Uterus (tissue), 4 donors: ENCODE data around the gene FBRSL1. TPM values are rescaled to one million over a fixed set of nuclear protein-coding genes. Genes with fewer than 3 reads are reported as not detected.
A peak's percentile ranks its signal among the peaks of the same experiment; 100 is the strongest.

Experiments used
- DNase-seq, 2 donors: peaks; one replicate each; pipeline ENCODE4 v3.0.0-alpha.2; 2019 to 2020
- H3K27ac ChIP-seq, 2 donors: fragments of 200-600 bp; sonication (generic); 1 replicate in 1 of 2; 2 replicates in 1 of 2; pipeline ENCODE4 v1.5.1; 2016 to 2018
- H3K27me3 ChIP-seq, 2 donors: fragments of 200-600 bp; sonication (generic); one replicate each; pipeline ENCODE4 v1.5.1; 2018 to 2019; ENCODE audit warnings: control low read depth in 1 of 2
- H3K36me3 ChIP-seq, 2 donors: fragments of 200-600 bp; sonication (generic); one replicate each; pipeline ENCODE4 v1.5.1; 2019; ENCODE audit warnings: control low read depth in 1 of 2
- H3K4me1 ChIP-seq, 2 donors: fragments of 200-600 bp; sonication (generic); one replicate each; pipeline ENCODE4 v1.5.1; 2018 to 2019; ENCODE audit warnings: control low read depth in 1 of 2
- H3K4me3 ChIP-seq, 2 donors: fragments of 200-600 bp; sonication (generic); 1 replicate in 1 of 2; 2 replicates in 1 of 2; pipeline ENCODE4 v1.5.1; 2018 to 2019; ENCODE audit warnings: mild to moderate bottlenecking in 1 of 2
- H3K9me3 ChIP-seq, 2 donors: fragments of 200-600 bp; sonication (generic); one replicate each; pipeline ENCODE4 v1.5.1; 2019; ENCODE audit warnings: control low read depth in 1 of 2
- CTCF ChIP-seq, 4 experiments: fragments of 200-600 bp in 2 of 4; fragments of 450-650 bp in 2 of 4; sonication (generic) in 2 of 4; IDR thresholded peaks; one replicate each; pipeline ENCODE4 v1.5.1; 2016 to 2019; ENCODE audit warnings: antibody characterized with exemption in 4 of 4, mild to moderate bottlenecking in 2 of 4, moderate library complexity in 1 of 4
- POLR2A ChIP-seq, 2 donors: fragments of 450-650 bp; IDR thresholded peaks; one replicate each; pipeline ENCODE4 v1.6.1; 2016; ENCODE audit warnings: antibody characterized with exemption in 2 of 2, mild to moderate bottlenecking in 1 of 2, moderate library complexity in 1 of 2
- intact Hi-C: fragments of 100-400 bp; cut with DNase I; formaldehyde crosslinking; loops from one replicate; pipeline ENCODE4 v1.15.1; 2023; ENCODE audit warnings: low total_unique reads
- total RNA-seq, 4 donors: library from RNA; depleted of rRNA in 3 of 4; stranded (reverse); fragments of >200 nt in 3 of 4; gene quantifications; one replicate each; pipeline versions ENCODE4 v1.1.0 to v1.2.4, GENCODE V29; 2014 to 2023
- donor health status: DM: yes; HTN: yes; CAD: no.

Gene FBRSL1
- total RNA-seq, 4 donors from 2014 or later, result 2.9 to 59.1 (median 31.8) TPM

DNA sequence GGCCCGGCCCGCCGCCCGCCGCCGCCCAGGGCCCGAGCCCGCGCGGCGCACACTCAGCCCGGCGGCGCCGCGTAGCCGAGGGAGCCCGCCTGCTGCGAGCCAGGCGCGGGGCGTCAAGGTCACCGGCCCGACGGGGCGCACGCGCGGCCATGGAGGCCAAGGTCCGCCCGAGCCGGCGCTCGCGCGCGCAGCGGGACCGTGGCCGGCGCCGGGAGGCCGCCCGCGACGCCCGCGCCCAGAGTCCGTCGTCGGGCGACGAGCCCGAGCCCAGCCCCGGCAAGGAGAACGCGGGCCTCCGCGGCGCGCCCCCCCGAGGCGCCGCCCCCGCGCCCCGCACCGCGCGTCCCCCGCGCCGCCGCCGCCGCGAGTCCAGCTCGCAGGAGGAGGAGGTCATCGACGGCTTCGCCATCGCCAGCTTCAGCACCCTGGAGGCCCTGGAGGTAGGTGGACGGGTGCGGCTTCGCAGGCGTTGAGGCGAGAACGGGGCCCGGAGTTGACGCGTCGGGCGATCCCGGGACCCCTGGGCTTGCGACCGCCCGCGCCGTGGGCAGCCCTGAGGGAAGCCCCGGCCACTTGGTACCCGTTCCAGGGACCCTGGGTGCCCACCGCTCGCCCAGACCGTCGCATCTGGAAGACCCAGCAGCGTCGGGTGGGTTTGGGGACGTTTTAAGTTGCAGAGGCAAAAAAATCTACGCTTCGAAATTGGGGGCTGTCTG is 629 bp downstream of the FBRSL1 start:
- intact Hi-C loops, result no loop called here
- Histone ChIP-seq H3K4me1 (peaks cover 0 to 36% of the 10 kb centered on the region in 2 donors), H3K9me3 (no peaks in the 10 kb centered on the region), H3K4me3 (peak overlapping the region; percentile 46 to 71), H3K27ac (peak overlapping the region in 1 of 2 donors; percentile 64), H3K27me3 (no peaks in the 10 kb centered on the region), H3K36me3 (no peaks in the 10 kb centered on the region)
- no peak for DNase-seq
- no peak for TF ChIP-seq CTCF (IDR thresholded peaks at IDR 0.05)
- TF ChIP-seq POLR2A (IDR thresholded peaks at IDR 0.05), result no peak

GRCh38 chr12:132491138-132491663 is 1.2 kb downstream of the FBRSL1 start:
- no peaks in the 10 kb centered on the region for H3K27me3 ChIP-seq
- H3K4me1 ChIP-seq, result peaks cover 0 to 36% of the 10 kb centered on the region in 2 donors
- H3K36me3 ChIP-seq, result no peaks in the 10 kb centered on the region
- peak overlapping the region in 1 of 2 donors; percentile 64 for H3K27ac ChIP-seq
- H3K9me3 ChIP-seq, result no peaks in the 10 kb centered on the region
- TF ChIP-seq POLR2A (IDR thresholded peaks at IDR 0.05) (no peak), CTCF (IDR thresholded peaks at IDR 0.05) (no peak)
- DNase-seq, result no peak
- H3K4me3 ChIP-seq, result peak overlapping the region; percentile 46 to 71
- intact Hi-C loops, result no loop called here

DNA sequence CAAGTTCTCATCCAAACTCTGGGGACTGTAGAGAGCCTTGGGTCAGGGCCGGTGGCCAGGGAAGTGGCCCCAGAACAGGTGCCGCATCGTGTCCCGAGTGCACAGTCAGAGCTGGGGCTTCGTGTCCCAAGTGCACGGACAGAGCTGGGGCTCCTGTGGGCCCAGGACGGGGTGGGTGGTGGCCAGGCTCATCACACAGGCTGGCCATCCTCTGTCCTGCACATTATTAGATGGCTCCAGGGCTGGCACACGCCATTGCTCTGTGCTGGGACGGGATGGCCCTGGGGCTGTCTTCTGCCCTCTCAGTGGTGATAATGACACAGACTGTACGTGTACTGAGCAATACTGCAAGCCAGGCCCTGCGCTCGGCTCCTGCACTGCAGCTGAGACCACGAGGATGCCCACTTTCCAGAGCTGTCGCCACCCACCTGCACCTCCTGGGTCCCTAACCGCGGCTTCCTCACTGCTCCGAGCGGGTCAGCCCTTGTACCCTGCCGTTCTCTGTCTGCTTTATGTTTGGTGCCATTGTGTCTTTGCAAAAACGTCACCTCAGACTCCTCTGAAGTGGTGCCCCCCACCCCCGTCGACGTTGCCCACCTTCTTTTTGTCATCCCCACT is 1.9 kb downstream of the FBRSL1 start:
- no peaks in the 10 kb centered on the region for H3K27me3 ChIP-seq
- TF ChIP-seq CTCF (IDR thresholded peaks at IDR 0.05) (no peak), POLR2A (IDR thresholded peaks at IDR 0.05) (no peak)
- no peaks in the 10 kb centered on the region for H3K36me3 ChIP-seq
- intact Hi-C loops, result no loop called here
- no peak overlapping the region for H3K27ac ChIP-seq
- H3K9me3 ChIP-seq, result no peaks in the 10 kb centered on the region
- peaks cover 0 to 36% of the 10 kb centered on the region in 2 donors for H3K4me1 ChIP-seq
- peak overlapping the region; percentile 46 to 71 for H3K4me3 ChIP-seq
- no peak for DNase-seq

DNA sequence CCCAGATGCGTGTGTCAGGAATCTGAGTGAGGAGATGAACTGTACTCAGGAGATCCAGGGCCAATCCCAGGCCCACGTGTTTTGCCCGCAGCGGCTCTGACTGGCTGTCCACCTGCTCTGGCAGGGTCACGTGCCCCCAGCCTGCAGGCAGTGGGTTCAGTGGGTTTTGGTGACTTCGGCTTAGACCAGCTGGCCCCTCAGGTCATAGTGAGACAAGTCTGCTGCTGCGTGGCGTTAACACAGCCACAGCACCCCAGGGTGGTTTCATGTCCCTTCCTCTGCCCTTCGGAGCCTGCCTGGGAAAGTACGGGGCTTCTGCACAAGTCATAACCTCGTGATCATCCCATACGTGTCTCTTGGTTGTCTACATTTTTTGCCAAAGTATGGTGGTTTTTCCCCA is 2.6 kb downstream of the FBRSL1 start:
- Histone ChIP-seq H3K9me3 (no peaks in the 10 kb centered on the region), H3K4me3 (no peak overlapping the region), H3K27ac (no peak overlapping the region), H3K4me1 (peaks cover 0 to 36% of the 10 kb centered on the region in 2 donors), H3K36me3 (no peaks in the 10 kb centered on the region), H3K27me3 (no peaks in the 10 kb centered on the region)
- intact Hi-C loops, result no loop called here
- DNase-seq, result no peak
- TF ChIP-seq POLR2A (IDR thresholded peaks at IDR 0.05) (no peak), CTCF (IDR thresholded peaks at IDR 0.05) (no peak)

DNA sequence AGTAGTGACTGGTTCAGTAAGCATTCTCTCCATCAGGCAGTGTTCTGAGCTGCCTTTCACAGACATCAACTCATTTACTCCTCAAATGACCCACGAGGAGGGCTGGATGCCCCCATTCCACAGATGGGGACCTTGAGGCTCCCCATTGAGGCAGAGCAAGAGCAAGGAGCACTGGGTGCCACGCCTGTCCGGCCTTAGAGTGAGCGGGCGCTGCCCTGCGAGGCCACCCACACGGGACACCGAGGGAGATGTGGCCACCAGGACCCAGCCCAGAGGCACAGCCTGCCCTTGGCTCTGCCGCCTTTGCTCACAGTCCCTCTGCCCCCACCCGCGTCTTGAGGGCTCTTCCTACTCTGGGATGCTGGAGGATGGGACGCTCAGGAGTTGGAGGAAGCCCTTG is 3.0 kb downstream of the FBRSL1 start:
- no peaks in the 10 kb centered on the region for H3K27me3 ChIP-seq
- intact Hi-C loops, result no loop called here
- peaks cover 0 to 36% of the 10 kb centered on the region in 2 donors for H3K4me1 ChIP-seq
- no peak overlapping the region for H3K27ac ChIP-seq
- H3K36me3 ChIP-seq, result no peaks in the 10 kb centered on the region
- no peaks in the 10 kb centered on the region for H3K9me3 ChIP-seq
- TF ChIP-seq POLR2A (IDR thresholded peaks at IDR 0.05) (no peak), CTCF (IDR thresholded peaks at IDR 0.05) (no peak)
- H3K4me3 ChIP-seq, result no peak overlapping the region
- no peak for DNase-seq
